ENCODE results near the gene INTS2. TPM values are rescaled to one million over a fixed set of nuclear protein-coding genes. Genes with fewer than 3 reads are reported as not detected.
"Not testable (repeated sequence)": the region's sequence is repeated elsewhere in the genome, so short reads cannot be mapped to it uniquely, and the experiment has no call there.

Gene INTS2
- total RNA-seq, 1 donor from 2014 or later = 19.0 TPM

GRCh38 chr17:61826198-61826597, 101.6 kb downstream of the INTS2 start:
- DNase-seq (ENCODE audit: low read depth) = not testable (repeated sequence)

- DNase-seq (ENCODE audit: low read depth) = no peak
Observed at GRCh38 chr17:61825448-61826137, 102.2 kb downstream of the INTS2 start.

GRCh38 chr17:61822326-61823285, 105.2 kb downstream of the INTS2 start:
- DNase-seq (ENCODE audit: low read depth) = no peak

- DNase-seq (ENCODE audit: low read depth) = no peak
Observed at GRCh38 chr17:61821655-61822054, 106.1 kb downstream of the INTS2 start.

GRCh38 chr17:61819265-61819664, 108.5 kb downstream of the INTS2 start:
- DNase-seq (ENCODE audit: low read depth) = not testable (repeated sequence)

- DNase-seq (ENCODE audit: low read depth) = no peak
Observed at GRCh38 chr17:61818225-61818624, 109.6 kb downstream of the INTS2 start.

GRCh38 chr17:61817452-61817851, 110.3 kb downstream of the INTS2 start:
- no peak for DNase-seq (ENCODE audit: low read depth)

GRCh38 chr17:61816538-61816937, 111.2 kb downstream of the INTS2 start:
- no peak for DNase-seq (ENCODE audit: low read depth)

GRCh38 chr17:61815863-61816503, 111.8 kb downstream of the INTS2 start:
- DNase-seq (ENCODE audit: low read depth) = no peak

Other genes starting within 250 kb of the INTS2 start
- 0.51 and 0.73 TPM in 2 replicates for gene BRIP1, start 64.5 kb downstream of the INTS2 start, total RNA-seq
- gene MED13, start 137.3 kb upstream of the INTS2 start, total RNA-seq = 43.0 and 59.2 TPM in 2 replicates